Stomach (tissue), 9 donors: ENCODE data around the gene ZBTB7B. TPM values are rescaled to one million over a fixed set of nuclear protein-coding genes. Genes with fewer than 3 reads are reported as not detected.

ENCODE experiments used
- DNase-seq, 2 donors: peaks; one replicate each; pipeline versions ENCODE4 v3.0.0 to v3.0.0-alpha.2; 2013 to 2019
- H3K27ac ChIP-seq, 5 donors: fragments of 200-600 bp in 4 of 5; sonication (generic) in 4 of 5; one replicate each; pipeline ENCODE4 v1.5.1; 2013 to 2019; ENCODE audit warnings: mild to moderate bottlenecking in 1 of 5, moderate library complexity in 1 of 5
- H3K27me3 ChIP-seq, 3 donors: fragments of 200-600 bp; sonication (generic); one replicate each; pipeline ENCODE4 v1.5.1; 2017 to 2019; ENCODE audit warnings: mixed run types in 1 of 3
- H3K36me3 ChIP-seq, 4 donors: fragments of 200-600 bp; sonication (generic); 1 replicate in 3 of 4; 2 replicates in 1 of 4; pipeline ENCODE4 v1.5.1; 2016 to 2019
- H3K4me1 ChIP-seq, 4 donors: fragments of 200-600 bp; sonication (generic); one replicate each; pipeline ENCODE4 v1.5.1; 2016 to 2019
- H3K4me3 ChIP-seq, 4 donors: fragments of 200-600 bp; sonication (generic) in 3 of 4; one replicate each; pipeline ENCODE4 v1.5.1; 2016 to 2019; ENCODE audit warnings: mild to moderate bottlenecking in 1 of 4
- H3K9me3 ChIP-seq, 4 donors: fragments of 200-600 bp; sonication (generic); one replicate each; pipeline ENCODE4 v1.5.1; 2016 to 2019
- EP300 ChIP-seq: sonication (generic); formaldehyde crosslinking; IDR thresholded peaks from one replicate; pipeline ENCODE4 v1.6.1; 2017; ENCODE audit warnings: antibody characterized with exemption
- POLR2A ChIP-seq, 4 donors: fragments of 450-650 bp; IDR thresholded peaks; one replicate each; pipeline ENCODE4 v1.6.1; 2016; ENCODE audit warnings: antibody characterized with exemption in 4 of 4, control low read depth in 2 of 4, mild to moderate bottlenecking in 1 of 4, moderate library complexity in 1 of 4
- POLR2AphosphoS5 ChIP-seq, 3 donors: sonication (generic); formaldehyde crosslinking; IDR thresholded peaks; one replicate each; pipeline ENCODE4 v1.6.1; 2016; ENCODE audit warnings: antibody characterized with exemption in 3 of 3
- WGBS, 5 donors: extraction: QIAGEN DNeasy Blood & Tissue Kit in 3 of 5; methylation state at CpG; one replicate each; pipeline versions ENCODE4 v1.1.5 to v1.1.7; 2013 to 2018; 5-methylcytosine and 5-hydroxymethylcytosine counted together
- intact Hi-C: fragments of 100-400 bp; cut with DNase I; formaldehyde crosslinking; loops from one replicate; pipeline ENCODE4 v1.15.1; 2023; ENCODE audit warnings: low total_unique reads
- polyA plus RNA-seq, 3 donors: library from polyadenylated mRNA; stranded (reverse); fragments of 200-250 nt; gene quantifications; one replicate each; pipeline ENCODE4 v1.2.3, GENCODE V29; 2013
- total RNA-seq, 5 donors: library from RNA; depleted of rRNA; stranded (reverse); fragments of >200 nt; gene quantifications; one replicate each; pipeline versions ENCODE4 v1.1.0 to v1.2.3, GENCODE V29; 2014 to 2016
- TF ChIP-seq, protein P1 (sequence below), 7 experiments: fragments of 450-650 bp in 4 of 7; fragments of 200-600 bp in 3 of 7; sonication (generic) in 3 of 7; IDR thresholded peaks; one replicate each; pipeline ENCODE4 v1.5.1; 2016 to 2019; ENCODE audit warnings: antibody characterized with exemption in 7 of 7, control low read depth in 2 of 7, mild to moderate bottlenecking in 1 of 7
- donor health status: healthy with polysubstance abuse.
- donor health status: Bipolar disorder and iron deficiency.
- donor health status: healthy.

The ZBTB7B gene
- total and polyA plus RNA-seq, 8 donors, result 29.6 to 134 (median 38.1) TPM

DNA sequence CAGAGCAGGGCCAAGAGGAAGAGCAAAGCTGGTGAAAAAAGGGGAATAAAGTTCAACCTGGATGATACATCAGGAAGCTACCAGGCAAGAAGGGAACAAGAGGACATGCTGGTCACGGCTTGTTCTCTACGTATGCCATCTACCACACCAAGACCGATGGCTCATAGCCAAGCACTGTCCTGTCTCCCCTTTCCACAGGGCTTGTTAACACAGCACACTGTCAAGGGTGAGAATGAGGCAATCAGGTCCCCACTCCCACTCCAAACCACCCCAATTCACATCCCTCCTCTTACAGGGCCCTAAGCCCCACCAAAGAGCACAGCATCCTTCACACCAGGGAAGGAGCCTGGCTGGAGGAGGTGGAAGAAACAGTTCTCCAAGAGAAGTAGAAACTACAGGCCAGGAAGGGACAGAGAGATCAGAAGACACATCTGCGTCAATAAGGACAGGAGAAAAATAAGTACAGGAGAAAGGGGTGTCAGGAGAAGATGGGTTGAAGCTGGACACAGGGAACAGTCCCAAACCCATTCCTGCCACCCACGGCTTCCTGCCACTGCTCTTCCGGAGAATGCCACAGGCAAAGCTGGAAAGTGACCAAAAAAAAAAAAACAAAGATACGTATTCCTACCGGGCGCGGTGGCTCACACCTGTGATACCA is 31.1 kb upstream of the ZBTB7B start:
- Histone ChIP-seq H3K4me1 (peaks cover 49 to 83% (median 68%) of the 10 kb centered on the region in 4 donors), H3K27ac (peak overlapping the region; percentile 82 to 100 (median 99)), H3K36me3 (peaks cover 15 to 35% (median 29%) of the 10 kb centered on the region in 4 donors), H3K9me3 (no peaks in the 10 kb centered on the region), H3K4me3 (peak overlapping the region; percentile 42 to 64 (median 43)), H3K27me3 (no peaks in the 10 kb centered on the region)
- intact Hi-C loops, result no loop called here
- 24 to 40% (median 30%) methylated on average over 10 of the region's 10 CpGs for WGBS, 5 donors
- peak; percentile 8 to 50 for DNase-seq
- TF ChIP-seq EP300 (no peak), POLR2A (IDR thresholded peaks at IDR 0.05) (no peak), POLR2AphosphoS5 (IDR thresholded peaks at IDR 0.05) (peak in 1 of 3 donors; percentile 9)
- TF ChIP-seq, protein P1, sequence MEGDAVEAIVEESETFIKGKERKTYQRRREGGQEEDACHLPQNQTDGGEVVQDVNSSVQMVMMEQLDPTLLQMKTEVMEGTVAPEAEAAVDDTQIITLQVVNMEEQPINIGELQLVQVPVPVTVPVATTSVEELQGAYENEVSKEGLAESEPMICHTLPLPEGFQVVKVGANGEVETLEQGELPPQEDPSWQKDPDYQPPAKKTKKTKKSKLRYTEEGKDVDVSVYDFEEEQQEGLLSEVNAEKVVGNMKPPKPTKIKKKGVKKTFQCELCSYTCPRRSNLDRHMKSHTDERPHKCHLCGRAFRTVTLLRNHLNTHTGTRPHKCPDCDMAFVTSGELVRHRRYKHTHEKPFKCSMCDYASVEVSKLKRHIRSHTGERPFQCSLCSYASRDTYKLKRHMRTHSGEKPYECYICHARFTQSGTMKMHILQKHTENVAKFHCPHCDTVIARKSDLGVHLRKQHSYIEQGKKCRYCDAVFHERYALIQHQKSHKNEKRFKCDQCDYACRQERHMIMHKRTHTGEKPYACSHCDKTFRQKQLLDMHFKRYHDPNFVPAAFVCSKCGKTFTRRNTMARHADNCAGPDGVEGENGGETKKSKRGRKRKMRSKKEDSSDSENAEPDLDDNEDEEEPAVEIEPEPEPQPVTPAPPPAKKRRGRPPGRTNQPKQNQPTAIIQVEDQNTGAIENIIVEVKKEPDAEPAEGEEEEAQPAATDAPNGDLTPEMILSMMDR (IDR thresholded peaks at IDR 0.05), result no peak

DNA sequence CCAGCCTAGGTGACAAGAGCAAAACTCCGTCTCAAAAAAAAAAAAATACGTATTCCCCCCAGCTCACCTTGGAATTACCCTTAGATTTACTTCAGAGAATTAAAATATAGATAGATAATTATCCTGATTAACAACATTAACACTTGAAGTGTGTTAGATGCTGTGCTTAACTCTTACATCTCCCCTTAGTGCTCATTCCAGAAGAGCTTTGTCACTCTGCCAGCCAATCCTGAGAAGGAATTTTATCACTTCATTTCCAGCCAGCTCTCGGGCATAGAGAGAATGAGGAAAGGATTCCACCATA is 30.4 kb upstream of the ZBTB7B start:
- peak overlapping the region in 3 of 4 donors; percentile 7 to 70 (median 64) for H3K4me3 ChIP-seq
- H3K9me3 ChIP-seq, result no peaks in the 10 kb centered on the region
- peak overlapping the region; percentile 96 to 100 (median 99) for H3K27ac ChIP-seq
- H3K4me1 ChIP-seq, result peaks cover 53 to 79% (median 65%) of the 10 kb centered on the region in 4 donors
- peaks cover 9 to 28% (median 22%) of the 10 kb centered on the region in 4 donors for H3K36me3 ChIP-seq
- intact Hi-C loops, result no loop called here
- TF ChIP-seq, protein P1 (IDR thresholded peaks at IDR 0.05), result no peak
- TF ChIP-seq POLR2AphosphoS5 (IDR thresholded peaks at IDR 0.05), result no peak
- TF ChIP-seq EP300, result no peak
- no peak for TF ChIP-seq POLR2A (IDR thresholded peaks at IDR 0.05)
- no peaks in the 10 kb centered on the region for H3K27me3 ChIP-seq
- DNase-seq, result no peak
- 51 to 59% (median 51%) methylated on average over 3 of the region's 3 CpGs for WGBS, 5 donors

GRCh38 chr1:154972517-154973343 is 29.9 kb upstream of the ZBTB7B start:
- peak overlapping the region; percentile 64 to 70 (median 68) for H3K4me3 ChIP-seq
- TF ChIP-seq POLR2AphosphoS5 (IDR thresholded peaks at IDR 0.05), result peak; percentile 44 to 90 (median 88)
- no peak for TF ChIP-seq POLR2A (IDR thresholded peaks at IDR 0.05)
- TF ChIP-seq, protein P1 (IDR thresholded peaks at IDR 0.05), result no peak
- TF ChIP-seq EP300, result peak; percentile 67
- peaks cover 3 to 23% (median 16%) of the 10 kb centered on the region in 4 donors for H3K36me3 ChIP-seq
- DNase-seq, result peak; percentile 83 to 90
- no peaks in the 10 kb centered on the region for H3K9me3 ChIP-seq
- H3K27me3 ChIP-seq, result no peaks in the 10 kb centered on the region
- H3K4me1 ChIP-seq, result peaks cover 53 to 73% (median 59%) of the 10 kb centered on the region in 4 donors
- 15 to 29% (median 19%) methylated on average over 18 of the region's 18 CpGs for WGBS, 5 donors
- intact Hi-C loops, result no loop called here
- H3K27ac ChIP-seq, result peak overlapping the region; percentile 96 to 100 (median 99)

GRCh38 chr1:154973344-154974101 is 29.1 kb upstream of the ZBTB7B start:
- DNase-seq, result peak; percentile 98
- Histone ChIP-seq H3K36me3 (peaks cover 0 to 20% (median 13%) of the 10 kb centered on the region in 4 donors), H3K4me1 (peaks cover 50 to 65% (median 56%) of the 10 kb centered on the region in 4 donors), H3K27ac (peak overlapping the region; percentile 96 to 100 (median 99)), H3K9me3 (no peaks in the 10 kb centered on the region), H3K27me3 (no peaks in the 10 kb centered on the region), H3K4me3 (peak overlapping the region; percentile 64 to 70 (median 68))
- peak; percentile 51 to 88 (median 88) for TF ChIP-seq POLR2AphosphoS5 (IDR thresholded peaks at IDR 0.05)
- no peak for TF ChIP-seq EP300
- TF ChIP-seq, protein P1 (IDR thresholded peaks at IDR 0.05), result peak in 1 of 7 experiments; percentile 31
- TF ChIP-seq POLR2A (IDR thresholded peaks at IDR 0.05), result no peak
- 3 to 7% (median 5%) methylated on average over 37 of the region's 37 CpGs for WGBS, 5 donors
- intact Hi-C loops, result no loop called here
